ENCODE data around the gene NADK2.

GRCh38 chr5:36246036-36246800 lies 4.5 kb upstream of the NADK2 start:
- no peak for TF ChIP-seq CTCF (IDR thresholded peaks at IDR 0.05 in 4 of 5, conservative IDR thresholded peaks at IDR 0.05 in 1 of 5)
- TF ChIP-seq POLR2A (IDR thresholded peaks at IDR 0.05) = no peak

Data from gastrocnemius medialis (tissue), 4 donors.